HCT116 (cell line): ENCODE results near the gene ATP5F1D. TPM values are rescaled to one million over a fixed set of nuclear protein-coding genes. Genes with fewer than 3 reads are reported as not detected.
A peak's percentile ranks its signal among the peaks of the same experiment; 100 is the strongest.

Experiments used
- ATAC-seq: fragments of 200-7000 bp; cut with Tn5 transposase; 2 replicates; pipeline ENCODE4 v1.9.1; 2020; ENCODE audit warnings: mild to moderate bottlenecking, moderate library complexity
- BruUV-seq: library from RNA; stranded (reverse); fragments of 400-500 nt; replicated peaks from 2 replicates; lab custom pipeline; 2021; lab: Mats Ljungman, UMichigan
- CTCF ChIA-PET: fragments of 300-600 bp; sonication (Branson Sonifier 250); formaldehyde crosslinking; loops from one replicate; lab custom pipeline; 2021; ENCODE audit warnings: antibody characterized with exemption; lab: Charles Lee
- POLR2A ChIA-PET: fragments of 300-600, 350-600 bp; sonication (Branson Sonifier 250); formaldehyde crosslinking; loops from one replicate; lab custom pipeline; 2021; ENCODE audit warnings: antibody characterized with exemption; lab: Charles Lee
- RAD21 ChIA-PET, 2 experiments: fragments of 300-600 bp; sonication (Branson Sonifier 250); formaldehyde crosslinking; loops; one replicate each; lab custom pipeline; 2023; ENCODE audit warnings: low total read pairs in 2 of 2; ENCODE audit not compliant: uncharacterized antibody in 2 of 2, unreplicated experiment in 2 of 2, low non-redundant PET in 1 of 2; lab: Charles Lee
- DNase-seq: peaks from one replicate; pipeline ENCODE4 v3.0.0-alpha.2; 2010; ENCODE audit warnings: low read depth, low spot score
- H2AFZ ChIP-seq: fragments of 200-600 bp; shearing (Covaris generic), sonication (generic); 2 replicates; pipeline ENCODE4 v1.6.1; 2017; ENCODE audit warnings: low read depth, mixed run types, mixed read lengths, antibody characterized with exemption, low read length; ENCODE audit not compliant: poor library complexity, severe bottlenecking
- H3K27ac ChIP-seq: 2 replicates; pipeline ENCODE4 v1.5.1; 2012; ENCODE audit warnings: low read depth, low read length
- H3K27me3 ChIP-seq: fragments of 200-600 bp; sonication (generic); 2 replicates; pipeline ENCODE4 v1.6.1; 2016; ENCODE audit warnings: mixed run types, low read length, mixed read lengths; ENCODE audit not compliant: insufficient read depth
- H3K36me3 ChIP-seq, 2 experiments: fragments of 200-500 bp in 1 of 2; fragments of 200-600 bp in 1 of 2; sonication (Bioruptor generic) in 1 of 2; sonication (generic) in 1 of 2; 2 replicates each; pipeline versions ENCODE4 v1.5.1 to v1.6.1; 2014 to 2016; ENCODE audit warnings: low read length in 2 of 2, inconsistent platforms in 1 of 2, mixed read lengths in 1 of 2, mixed run types in 1 of 2; ENCODE audit not compliant: insufficient read depth in 2 of 2, control insufficient read depth in 1 of 2
- H3K4me1 ChIP-seq, 2 experiments: fragments of 200-600 bp in 1 of 2; sonication (generic) in 1 of 2; 2 replicates each; pipeline versions ENCODE4 v1.5.1 to v1.6.1; 2012 to 2017; ENCODE audit warnings: low read length in 2 of 2, inconsistent platforms in 1 of 2, mild to moderate bottlenecking in 1 of 2, mixed read lengths in 1 of 2, mixed run types in 1 of 2, moderate library complexity in 1 of 2; ENCODE audit not compliant: insufficient read depth in 2 of 2, control insufficient read depth in 1 of 2
- H3K4me2 ChIP-seq: fragments of 200-600 bp; sonication (generic); 2 replicates; pipeline ENCODE4 v1.6.1; 2017; ENCODE audit warnings: mixed run types, low read length, mixed read lengths
- H3K4me3 ChIP-seq, 2 experiments: fragments of 200-600 bp in 1 of 2; sonication (generic) in 1 of 2; replicated peaks in 1 of 2; 2 replicates each; pipeline ENCODE4 v1.5.1; 2011 to 2016; ENCODE audit warnings: low read length in 2 of 2, control low read depth in 1 of 2, low read depth in 1 of 2, mild to moderate bottlenecking in 1 of 2, mixed read lengths in 1 of 2, mixed run types in 1 of 2
- H3K79me2 ChIP-seq: fragments of 200-600 bp; sonication (generic); 2 replicates; pipeline ENCODE4 v1.6.1; 2017; ENCODE audit warnings: mild to moderate bottlenecking, mixed run types, low read length, moderate library complexity, mixed read lengths; ENCODE audit not compliant: insufficient read depth
- H3K9ac ChIP-seq: fragments of 200-600 bp; sonication (generic); 2 replicates; pipeline ENCODE4 v1.6.1; 2016; ENCODE audit warnings: low read length, mixed read lengths
- H3K9me2 ChIP-seq: fragments of 200-600 bp; sonication (generic), shearing (Covaris generic); 2 replicates; pipeline ENCODE4 v1.6.1; 2017; ENCODE audit warnings: mixed run types, mild to moderate bottlenecking, moderate library complexity; ENCODE audit not compliant: insufficient read depth
- H3K9me3 ChIP-seq, 2 experiments: fragments of 200-500 bp in 1 of 2; fragments of 200-600 bp in 1 of 2; sonication (Bioruptor generic) in 1 of 2; sonication (generic) in 1 of 2; 2 replicates each; pipeline ENCODE4 v1.6.1; 2014 to 2017; ENCODE audit warnings: low read length in 2 of 2, mixed read lengths in 2 of 2, inconsistent platforms in 1 of 2, low read depth in 1 of 2, mild to moderate bottlenecking in 1 of 2, mixed run types in 1 of 2, moderate library complexity in 1 of 2; ENCODE audit not compliant: control insufficient read depth in 1 of 2, insufficient read depth in 1 of 2
- H4K20me1 ChIP-seq: fragments of 200-600 bp; sonication (generic), shearing (Covaris generic); 2 replicates; pipeline ENCODE4 v1.6.1; 2017; ENCODE audit warnings: mixed run types, mild to moderate bottlenecking, moderate library complexity; ENCODE audit not compliant: insufficient read depth
- CBX3 ChIP-seq: IDR thresholded peaks from 2 replicates; pipeline ENCODE4 v1.6.1; 2012; ENCODE audit warnings: low read depth
- EGR1 ChIP-seq: IDR thresholded peaks from 2 replicates; pipeline ENCODE4 v1.6.1; 2012; ENCODE audit warnings: low read depth
- ELF1 ChIP-seq: IDR thresholded peaks from 2 replicates; pipeline ENCODE4 v1.6.1; 2012; ENCODE audit warnings: low read depth, borderline replicate concordance
- EZH2phosphoT487 ChIP-seq: fragments of 200-600 bp; IDR thresholded peaks from 2 replicates; pipeline ENCODE4 v1.6.1; 2018; ENCODE audit warnings: antibody characterized with exemption, borderline replicate concordance
- FOSL1 ChIP-seq: IDR thresholded peaks from 2 replicates; pipeline ENCODE4 v1.6.1; 2012; ENCODE audit warnings: low read depth
- POLR2A ChIP-seq: IDR thresholded peaks from 2 replicates; pipeline ENCODE4 v1.7.0; 2011; ENCODE audit warnings: borderline replicate concordance; ENCODE audit not compliant: insufficient read depth, insufficient read length; ENCODE audit errors: extremely low read depth
- POLR2AphosphoS5 ChIP-seq: IDR thresholded peaks from 2 replicates; pipeline ENCODE4 v1.6.1; 2011; ENCODE audit warnings: mild to moderate bottlenecking, low read depth, low read length, moderate library complexity
- RAD21 ChIP-seq: IDR thresholded peaks from 2 replicates; pipeline ENCODE4 v1.6.1; 2012; ENCODE audit warnings: low read depth, mild to moderate bottlenecking
- SRF ChIP-seq: IDR thresholded peaks from 2 replicates; pipeline ENCODE4 v1.6.1; 2012; ENCODE audit warnings: low read depth
- YY1 ChIP-seq: IDR thresholded peaks from 2 replicates; pipeline ENCODE4 v1.6.1; 2011; ENCODE audit warnings: low read length, low read depth, moderate library complexity, mild to moderate bottlenecking; ENCODE audit not compliant: insufficient replicate concordance; ENCODE audit errors: extremely low read depth
- intact Hi-C: fragments of 100-400 bp; cut with micrococcal nuclease; formaldehyde crosslinking; loops from 2 replicates; pipeline ENCODE4 v1.10.0; 2022
- total RNA-seq: library from RNA; stranded (reverse); gene quantifications from one replicate; pipeline ENCODE4 v1.2.1, GENCODE V29; 2021; ENCODE audit not compliant: unreplicated experiment
- TF ChIP-seq, protein P1 (sequence below): IDR thresholded peaks from 2 replicates; pipeline ENCODE4 v1.6.1; 2011; ENCODE audit warnings: mild to moderate bottlenecking, low read length, moderate library complexity; ENCODE audit not compliant: insufficient replicate concordance; ENCODE audit errors: extremely low read depth
- TF ChIP-seq, protein P2 (sequence below), 3 experiments: fragments of 200-600 bp in 1 of 3; sonication (generic) in 1 of 3; IDR thresholded peaks in 2 of 3; conservative IDR thresholded peaks in 1 of 3; 2 replicates each; pipeline ENCODE4 v1.5.1; 2012 to 2017; ENCODE audit warnings: low read depth in 2 of 3, low read length in 2 of 3, antibody characterized with exemption in 1 of 3, borderline replicate concordance in 1 of 3, control low read depth in 1 of 3, mild to moderate bottlenecking in 1 of 3, mixed read lengths in 1 of 3, mixed run types in 1 of 3, moderate library complexity in 1 of 3; ENCODE audit not compliant: insufficient read depth in 1 of 3

Gene ATP5F1D
- total RNA-seq, 1 experiment from 2014 or later, result 428 TPM

DNA sequence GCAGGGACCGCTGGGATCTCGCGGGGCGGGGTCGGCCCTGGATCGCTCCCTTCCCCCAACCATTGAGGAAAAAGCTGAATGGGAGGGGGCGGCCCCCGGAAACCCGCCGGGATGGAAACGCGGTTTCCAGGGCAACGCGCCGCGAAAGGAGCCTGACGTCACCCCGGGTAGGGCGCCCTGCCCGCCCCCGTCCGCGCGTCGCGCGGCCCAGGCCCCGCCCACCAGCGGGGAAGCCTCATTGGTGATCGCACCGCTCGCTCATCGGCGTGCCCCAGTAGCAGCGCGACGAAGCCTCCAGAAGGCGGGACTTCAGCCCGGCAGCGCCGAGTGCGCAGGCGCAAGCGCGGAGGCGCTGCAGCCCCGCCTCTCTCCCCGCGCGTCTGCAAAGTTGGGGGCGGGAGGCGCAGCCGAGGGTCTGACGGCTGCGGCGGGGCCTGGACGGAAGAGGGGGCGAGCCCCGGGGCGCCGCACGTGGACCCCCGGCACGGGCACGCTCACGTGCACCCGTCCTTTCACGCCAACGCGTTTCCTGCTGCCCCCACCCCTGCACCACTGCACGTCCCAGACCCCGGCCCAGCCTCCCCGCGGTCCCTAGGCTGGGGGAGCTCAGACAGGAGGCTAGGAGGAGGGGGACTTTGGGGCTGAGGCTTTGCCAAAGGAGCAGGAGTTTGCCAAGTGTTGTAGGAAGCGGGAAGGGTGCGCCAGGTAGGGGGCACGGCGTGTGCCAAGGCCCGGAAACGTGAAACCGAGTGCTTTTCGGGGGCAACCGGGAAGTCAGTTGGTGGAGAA, 19.4 kb downstream of the ATP5F1D start:
- POLR2A ChIA-PET, result interaction anchor here (0.6 to 4.4 kb wide), 4 partner anchors 8 to 338 kb away, joined by 3 to 54 read pairs (median 4); partner anchors contain the start of gene CIRBP
- peak; percentile 91 for DNase-seq
- H3K36me3 ChIP-seq, result peaks cover 6 to 15% of the 10 kb centered on the region in 2 experiments; a peak in 3 of 4 replicates
- TF ChIP-seq YY1, result no peak
- no peak for TF ChIP-seq CBX3
- TF ChIP-seq, protein P1, sequence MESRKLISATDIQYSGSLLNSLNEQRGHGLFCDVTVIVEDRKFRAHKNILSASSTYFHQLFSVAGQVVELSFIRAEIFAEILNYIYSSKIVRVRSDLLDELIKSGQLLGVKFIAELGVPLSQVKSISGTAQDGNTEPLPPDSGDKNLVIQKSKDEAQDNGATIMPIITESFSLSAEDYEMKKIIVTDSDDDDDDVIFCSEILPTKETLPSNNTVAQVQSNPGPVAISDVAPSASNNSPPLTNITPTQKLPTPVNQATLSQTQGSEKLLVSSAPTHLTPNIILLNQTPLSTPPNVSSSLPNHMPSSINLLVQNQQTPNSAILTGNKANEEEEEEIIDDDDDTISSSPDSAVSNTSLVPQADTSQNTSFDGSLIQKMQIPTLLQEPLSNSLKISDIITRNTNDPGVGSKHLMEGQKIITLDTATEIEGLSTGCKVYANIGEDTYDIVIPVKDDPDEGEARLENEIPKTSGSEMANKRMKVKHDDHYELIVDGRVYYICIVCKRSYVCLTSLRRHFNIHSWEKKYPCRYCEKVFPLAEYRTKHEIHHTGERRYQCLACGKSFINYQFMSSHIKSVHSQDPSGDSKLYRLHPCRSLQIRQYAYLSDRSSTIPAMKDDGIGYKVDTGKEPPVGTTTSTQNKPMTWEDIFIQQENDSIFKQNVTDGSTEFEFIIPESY, result no peak
- TF ChIP-seq, protein P2, sequence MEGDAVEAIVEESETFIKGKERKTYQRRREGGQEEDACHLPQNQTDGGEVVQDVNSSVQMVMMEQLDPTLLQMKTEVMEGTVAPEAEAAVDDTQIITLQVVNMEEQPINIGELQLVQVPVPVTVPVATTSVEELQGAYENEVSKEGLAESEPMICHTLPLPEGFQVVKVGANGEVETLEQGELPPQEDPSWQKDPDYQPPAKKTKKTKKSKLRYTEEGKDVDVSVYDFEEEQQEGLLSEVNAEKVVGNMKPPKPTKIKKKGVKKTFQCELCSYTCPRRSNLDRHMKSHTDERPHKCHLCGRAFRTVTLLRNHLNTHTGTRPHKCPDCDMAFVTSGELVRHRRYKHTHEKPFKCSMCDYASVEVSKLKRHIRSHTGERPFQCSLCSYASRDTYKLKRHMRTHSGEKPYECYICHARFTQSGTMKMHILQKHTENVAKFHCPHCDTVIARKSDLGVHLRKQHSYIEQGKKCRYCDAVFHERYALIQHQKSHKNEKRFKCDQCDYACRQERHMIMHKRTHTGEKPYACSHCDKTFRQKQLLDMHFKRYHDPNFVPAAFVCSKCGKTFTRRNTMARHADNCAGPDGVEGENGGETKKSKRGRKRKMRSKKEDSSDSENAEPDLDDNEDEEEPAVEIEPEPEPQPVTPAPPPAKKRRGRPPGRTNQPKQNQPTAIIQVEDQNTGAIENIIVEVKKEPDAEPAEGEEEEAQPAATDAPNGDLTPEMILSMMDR (IDR thresholded peaks at IDR 0.05 in 2 of 3, conservative IDR thresholded peaks at IDR 0.05 in 1 of 3; ENCODE audit: borderline replicate concordance in 1 of 3, insufficient read depth in 1 of 3, low read depth in 2 of 3, low read length in 2 of 3), result no peak
- TF ChIP-seq SRF, result no peak
- no peak for TF ChIP-seq RAD21
- no peak for TF ChIP-seq ELF1
- TF ChIP-seq FOSL1, result no peak
- no peak for TF ChIP-seq EZH2phosphoT487
- peak; percentile 71 for TF ChIP-seq POLR2AphosphoS5
- TF ChIP-seq EGR1, result no peak
- peak; percentile 6 for TF ChIP-seq POLR2A
- peak overlapping the region; percentile 85 to 89 for H3K4me3 ChIP-seq
- H3K9me2 ChIP-seq, result no peaks in the 10 kb centered on the region
- peaks cover 31% of the 10 kb centered on the region for H3K79me2 ChIP-seq
- peaks cover 58 to 93% of the 10 kb centered on the region in 2 experiments for H3K4me1 ChIP-seq
- no TSS peak for BruUV-seq
- ATAC-seq, result peak; percentile 73
- H3K27ac ChIP-seq, result peak overlapping the region; percentile 99
- CTCF ChIA-PET, result interaction anchor here (1.0 to 1.6 kb wide), 2 partner anchors 16 kb away, joined by 4 to 15 read pairs; no protein-coding TSS in a partner anchor
- H3K4me2 ChIP-seq, result peak overlapping the region; percentile 98
- intact Hi-C loops, result no loop called here
- H3K9ac ChIP-seq, result peak overlapping the region; percentile 99
- RAD21 ChIA-PET, result interaction anchor here in 1 of 2 experiments (1.3 kb wide), 1 partner anchor 8 kb away, joined by 3 read pairs; no protein-coding TSS in a partner anchor
- no peaks in the 10 kb centered on the region for H3K9me3 ChIP-seq
- no peaks in the 10 kb centered on the region for H4K20me1 ChIP-seq
- no peak overlapping the region for H2AFZ ChIP-seq
- H3K27me3 ChIP-seq, result no peaks in the 10 kb centered on the region
